ENCODE measurements around the gene FRMD4A.
"Not testable (repeated sequence)": the region's sequence is repeated elsewhere in the genome, so short reads cannot be mapped to it uniquely, and the experiment has no call there.

FRMD4A gene

DNA sequence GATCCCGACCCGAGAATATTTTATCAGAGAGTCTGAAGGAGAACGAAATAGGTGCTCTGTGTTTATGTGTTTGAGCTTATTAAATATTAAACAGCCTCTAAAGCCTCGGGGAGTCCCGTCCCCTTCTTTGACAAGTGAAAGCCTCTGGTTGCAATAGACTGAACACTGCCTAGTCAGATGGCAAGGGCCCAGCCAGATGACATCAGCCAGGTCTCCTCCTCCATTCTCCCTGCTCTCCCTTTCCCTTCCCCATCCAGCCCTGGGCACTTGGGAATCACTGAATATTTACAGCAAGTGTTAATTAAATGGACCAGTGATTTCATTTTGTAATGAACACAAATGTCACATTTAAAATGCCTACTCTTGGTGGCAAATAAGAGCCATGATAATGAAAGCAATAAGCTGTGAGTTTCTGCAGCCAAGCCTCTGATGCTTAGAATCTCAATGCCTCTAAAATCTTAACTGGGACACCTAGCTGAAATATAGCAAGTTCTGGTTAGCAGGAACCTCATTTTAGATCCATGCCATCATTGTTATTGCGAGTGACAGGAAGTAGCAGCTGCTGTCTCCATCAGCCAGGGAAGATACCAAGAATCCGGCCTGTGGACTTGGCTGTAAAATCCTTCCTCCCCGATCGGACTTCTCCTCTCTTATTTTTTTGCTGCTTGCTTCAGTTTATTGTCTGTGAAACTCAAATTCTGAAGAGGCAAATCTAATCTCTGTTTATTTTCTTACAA lies 541.8 kb downstream of the FRMD4A start:
- no peak for DNase-seq (ENCODE audit: low read depth in 2 of 2)

DNA sequence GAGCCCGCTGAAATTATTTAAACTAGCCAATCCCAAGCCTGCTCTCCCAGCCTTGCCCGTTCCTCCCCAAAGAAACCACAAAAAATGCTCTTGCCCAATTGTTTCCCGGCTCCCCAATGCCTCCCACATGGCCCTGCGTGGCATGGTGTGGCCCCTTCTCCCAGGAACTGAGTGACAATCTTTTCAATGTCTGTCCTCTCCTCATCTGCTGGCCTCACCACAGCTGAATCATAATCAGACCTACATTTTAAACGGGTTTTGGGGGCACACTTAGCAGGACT lies 542.5 kb downstream of the FRMD4A start:
- no peak for DNase-seq (ENCODE audit: low read depth in 2 of 2)

DNA sequence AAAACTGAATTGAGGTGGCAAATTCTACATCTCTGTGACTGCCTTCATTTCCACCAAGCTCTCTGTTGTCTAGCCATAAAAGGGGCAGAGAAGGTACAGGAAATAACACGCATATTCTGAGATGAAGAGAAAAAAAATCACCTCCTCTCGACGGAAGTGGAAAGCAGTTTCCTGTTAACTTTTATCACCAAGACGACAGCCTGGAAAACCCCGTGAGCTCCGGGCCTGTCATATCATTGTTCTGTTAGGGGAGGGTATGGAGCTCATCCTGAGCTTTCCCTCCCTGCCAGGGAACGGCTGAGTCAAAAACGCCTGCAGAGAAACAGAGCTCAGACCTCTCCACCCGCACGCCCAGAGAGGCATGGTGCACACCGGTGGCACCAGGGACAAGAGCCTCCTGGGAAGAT lies 543.7 kb downstream of the FRMD4A start:
- peak; percentile 26 to 41 for DNase-seq (ENCODE audit: low read depth in 2 of 2)

DNA sequence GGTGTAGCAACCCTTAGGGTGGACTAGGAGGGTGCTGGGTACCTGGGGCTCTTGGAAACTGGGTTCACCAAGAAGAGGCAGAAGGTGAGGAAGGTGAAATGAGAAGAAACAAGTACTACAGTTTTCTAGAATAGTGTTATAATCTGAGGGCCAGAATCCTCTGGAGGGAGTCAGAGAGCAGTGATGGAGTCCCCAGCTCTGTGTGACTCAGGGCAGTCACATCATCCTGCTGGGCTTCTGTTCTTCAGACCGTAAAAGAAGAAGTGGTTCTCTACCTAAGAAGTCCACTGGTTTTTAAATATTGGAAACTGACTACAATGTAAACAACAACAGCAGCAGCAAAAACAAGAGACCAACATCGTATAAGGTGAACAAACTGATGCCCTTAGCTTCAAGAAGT lies 546.7 kb downstream of the FRMD4A start:
- no peak for DNase-seq (ENCODE audit: low read depth in 2 of 2)

DNA sequence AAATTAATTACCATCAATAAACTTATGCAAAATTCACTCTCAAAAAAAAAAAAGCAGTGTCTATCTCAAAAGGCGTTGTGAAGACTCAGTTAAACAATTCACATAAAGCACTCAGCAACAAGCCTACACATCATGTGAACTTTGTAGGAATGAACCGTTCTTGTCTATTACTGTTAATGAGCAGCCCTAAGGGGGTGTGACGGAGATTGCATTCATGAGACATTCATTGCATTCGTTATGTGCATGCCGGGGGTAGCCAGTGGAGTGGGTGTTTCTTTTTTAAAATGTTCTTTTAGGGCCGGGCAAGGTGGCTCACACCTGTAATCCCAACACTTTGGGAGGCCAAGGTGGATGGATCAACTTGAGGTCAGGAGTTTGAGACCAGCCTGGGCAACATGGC lies 551.0 kb downstream of the FRMD4A start:
- DNase-seq (ENCODE audit: low read depth in 2 of 2), result no peak

GRCh38 chr10:13778693-13778960 lies 552.1 kb downstream of the FRMD4A start:
- not testable (repeated sequence) for DNase-seq (ENCODE audit: low read depth in 2 of 2)

DNA sequence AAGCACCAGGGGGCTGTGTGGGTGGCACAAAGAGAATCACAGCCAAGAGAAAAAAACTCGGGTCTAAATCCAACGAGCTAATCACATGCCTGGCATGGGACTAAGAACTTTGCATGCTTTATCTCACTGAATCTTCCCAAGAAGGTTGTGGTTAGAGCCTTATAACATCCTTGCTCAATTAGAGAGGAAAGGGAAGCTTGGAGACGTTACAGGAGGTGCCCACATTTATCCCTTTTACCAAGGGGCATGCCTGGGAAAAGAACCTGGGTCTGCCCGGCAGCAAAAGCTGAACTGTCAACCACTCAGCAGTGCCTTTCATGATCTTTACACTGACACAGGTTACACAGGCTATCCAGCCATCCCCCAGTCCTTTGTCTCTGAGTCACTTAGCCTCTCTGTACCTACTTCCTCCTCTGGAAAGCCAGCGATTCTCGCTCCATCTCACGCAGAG lies 553.8 kb downstream of the FRMD4A start:
- DNase-seq (ENCODE audit: low read depth in 2 of 2), result no peak

- no peak for DNase-seq (ENCODE audit: low read depth in 2 of 2)
These were observed 554.6 kb downstream of the FRMD4A start for GRCh38 chr10:13775786-13776775.

DNA sequence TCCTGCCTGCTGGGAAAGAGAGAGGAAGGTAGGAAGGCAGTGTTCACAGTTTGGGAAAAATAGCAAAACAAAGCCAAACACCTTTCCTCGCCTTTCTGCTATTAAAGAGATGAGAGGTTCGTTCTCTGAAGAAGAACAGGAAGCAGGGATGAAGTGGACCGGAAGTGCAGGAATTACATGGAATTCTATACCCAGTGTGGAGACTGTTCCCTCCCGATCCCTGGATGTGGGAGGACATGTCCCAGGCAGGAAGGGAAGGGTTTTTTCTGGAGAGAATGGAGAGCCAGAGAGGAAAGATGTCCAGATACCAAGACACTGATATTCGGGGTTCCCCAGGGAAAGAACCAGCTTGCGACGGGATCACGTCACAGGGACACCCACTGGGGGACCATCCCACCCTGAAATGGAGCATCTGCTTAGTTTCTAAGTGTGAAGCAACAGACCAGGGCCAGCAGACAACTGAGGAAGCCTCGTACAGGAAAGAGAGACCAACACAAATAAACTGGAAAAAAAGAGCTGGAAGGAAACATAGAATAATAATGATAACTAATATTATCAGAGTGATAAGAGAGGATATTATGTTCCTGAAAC lies 556.3 kb downstream of the FRMD4A start:
- DNase-seq (ENCODE audit: low read depth in 2 of 2), result no peak

DNA sequence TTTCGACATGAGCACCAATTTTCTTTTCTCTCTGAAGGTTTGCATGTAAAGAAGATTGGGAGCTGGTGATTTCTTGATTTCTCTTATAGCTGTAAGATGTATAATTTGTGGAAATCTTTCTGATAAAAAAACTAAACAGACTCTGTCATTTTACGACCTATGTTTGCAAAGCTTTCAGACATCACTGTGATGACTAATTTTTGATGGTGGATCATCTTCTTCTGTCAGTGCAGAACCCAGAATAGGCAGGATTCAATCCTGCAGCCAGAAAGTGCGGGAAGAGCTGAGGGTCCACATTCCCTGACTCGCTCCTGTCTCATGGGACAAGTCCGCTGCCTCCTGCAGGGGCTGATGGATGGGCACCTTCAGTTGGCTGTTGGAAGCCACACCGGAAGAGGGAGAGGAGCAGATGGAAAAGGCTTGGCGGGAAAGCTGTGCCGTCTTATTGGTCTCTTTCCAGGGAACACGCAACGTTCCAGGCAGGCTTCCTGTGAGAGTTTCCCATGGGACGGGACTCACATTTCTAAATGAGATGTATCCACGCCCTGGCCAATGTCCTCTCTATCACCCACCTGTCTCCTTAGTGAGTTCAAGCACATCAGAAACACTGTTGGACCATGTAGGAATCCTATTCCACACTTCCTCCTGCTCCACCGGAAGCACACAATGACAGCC lies 557.1 kb downstream of the FRMD4A start:
- DNase-seq (ENCODE audit: low read depth in 2 of 2), result no peak

DNA sequence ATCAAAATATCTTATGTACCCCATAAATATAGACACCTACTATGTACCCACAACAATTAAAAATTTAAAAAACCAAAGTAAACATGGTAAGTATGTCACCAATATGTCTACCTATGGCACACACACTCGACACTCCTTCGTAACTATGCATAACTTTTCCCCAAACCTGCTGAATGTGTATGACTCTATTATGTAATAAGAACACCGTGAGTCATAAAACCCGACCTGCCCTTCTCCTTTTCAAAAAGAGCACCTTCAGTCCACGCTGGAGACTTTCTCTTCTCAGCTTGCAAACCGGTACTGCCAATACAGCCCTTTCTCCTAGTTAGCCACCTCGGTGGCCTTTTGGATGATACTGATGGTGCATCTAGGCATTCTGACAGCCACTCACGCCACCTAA lies 557.7 kb downstream of the FRMD4A start:
- DNase-seq (ENCODE audit: low read depth in 2 of 2), result no peak

DNA sequence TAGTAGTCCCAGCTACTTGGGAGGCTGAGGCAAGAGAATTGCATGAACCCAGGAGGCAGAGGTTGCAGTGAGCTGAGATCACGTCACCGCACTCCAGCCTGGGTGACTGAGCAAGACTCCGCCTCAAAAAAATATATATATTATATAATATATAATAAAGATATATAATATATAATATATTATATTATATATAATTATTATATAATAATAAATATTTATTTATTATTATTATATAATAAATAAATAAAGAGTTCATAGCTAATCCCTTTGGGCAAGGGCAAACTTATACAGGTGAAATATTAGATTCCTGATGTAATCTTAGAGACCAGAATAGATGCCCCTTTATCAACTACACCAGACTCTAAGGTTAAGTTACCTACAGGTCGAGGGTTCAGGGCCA lies 558.7 kb downstream of the FRMD4A start:
- no peak for DNase-seq (ENCODE audit: low read depth in 2 of 2)

DNA sequence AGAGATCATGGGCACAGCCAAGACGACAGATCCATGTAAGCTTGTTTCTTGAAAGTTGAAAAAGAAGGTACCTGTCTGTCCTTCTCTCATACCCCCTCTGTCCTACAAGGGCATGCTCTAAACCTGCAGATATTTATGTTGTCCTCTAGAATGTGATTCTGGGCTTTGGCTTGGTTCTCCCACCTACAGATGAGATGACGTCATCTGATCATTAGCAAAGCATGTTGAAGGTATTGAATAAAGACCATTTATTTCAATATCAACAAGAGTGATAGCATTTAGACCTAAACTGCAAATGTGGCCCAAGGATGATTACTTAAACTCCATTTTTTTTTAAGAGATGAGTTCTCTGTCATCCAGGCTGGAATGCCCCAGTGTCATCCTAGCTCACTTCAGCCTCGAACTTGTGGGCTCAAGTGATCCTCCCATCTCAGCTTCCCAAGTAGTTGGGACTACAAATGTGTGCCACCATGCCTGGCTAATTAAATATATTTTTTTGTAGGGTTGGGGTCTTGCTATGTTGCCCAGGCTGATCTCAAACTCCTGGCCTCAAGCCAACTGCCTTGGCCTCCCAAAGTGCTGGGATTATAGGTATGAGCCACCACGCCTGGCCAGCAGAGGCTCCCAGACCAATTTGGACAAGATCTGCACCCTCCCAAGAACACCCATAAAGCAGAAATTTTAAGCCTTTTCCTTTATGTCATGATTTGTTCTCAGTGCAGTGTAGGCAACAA lies 559.8 kb downstream of the FRMD4A start:
- DNase-seq (ENCODE audit: low read depth in 2 of 2), result no peak

GRCh38 chr10:13769946-13770345 lies 560.8 kb downstream of the FRMD4A start:
- DNase-seq (ENCODE audit: low read depth in 2 of 2), result no peak

DNA sequence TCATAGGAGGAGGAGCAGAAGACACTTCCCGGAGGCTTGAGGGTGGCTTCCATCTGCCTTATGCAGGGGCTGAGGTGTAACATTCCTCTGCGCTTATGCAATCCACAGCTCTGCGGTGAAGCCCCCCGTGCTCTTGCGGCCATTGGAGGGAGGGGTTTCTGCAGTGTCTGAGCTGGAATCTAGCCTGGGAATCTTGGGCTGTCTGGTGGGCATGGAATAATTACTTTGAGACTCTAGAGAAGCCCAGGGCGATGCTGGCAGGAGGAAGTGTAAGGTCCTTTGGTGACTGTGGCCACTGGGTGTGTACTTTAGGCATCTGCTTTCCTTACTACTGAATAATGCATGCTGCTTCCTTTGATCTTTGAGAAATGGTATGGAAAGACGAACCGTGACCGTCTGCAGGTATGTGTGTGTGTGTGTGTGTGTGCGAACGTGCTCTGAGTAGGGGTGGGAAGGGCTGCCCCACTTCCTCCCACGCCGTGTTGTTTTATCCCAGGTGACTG lies 563.0 kb downstream of the FRMD4A start:
- no peak for DNase-seq (ENCODE audit: low read depth in 2 of 2)

GRCh38 chr10:13767148-13767547 lies 563.6 kb downstream of the FRMD4A start:
- DNase-seq (ENCODE audit: low read depth in 2 of 2), result not testable (repeated sequence)

GRCh38 chr10:13765641-13766341 lies 564.9 kb downstream of the FRMD4A start:
- DNase-seq (ENCODE audit: low read depth in 2 of 2), result no peak

GRCh38 chr10:13761490-13762091 lies 569.1 kb downstream of the FRMD4A start:
- no peak for DNase-seq (ENCODE audit: low read depth in 2 of 2)

- no peak for DNase-seq (ENCODE audit: low read depth in 2 of 2)
These were observed 571.6 kb downstream of the FRMD4A start for GRCh38 chr10:13759168-13759567.

DNA sequence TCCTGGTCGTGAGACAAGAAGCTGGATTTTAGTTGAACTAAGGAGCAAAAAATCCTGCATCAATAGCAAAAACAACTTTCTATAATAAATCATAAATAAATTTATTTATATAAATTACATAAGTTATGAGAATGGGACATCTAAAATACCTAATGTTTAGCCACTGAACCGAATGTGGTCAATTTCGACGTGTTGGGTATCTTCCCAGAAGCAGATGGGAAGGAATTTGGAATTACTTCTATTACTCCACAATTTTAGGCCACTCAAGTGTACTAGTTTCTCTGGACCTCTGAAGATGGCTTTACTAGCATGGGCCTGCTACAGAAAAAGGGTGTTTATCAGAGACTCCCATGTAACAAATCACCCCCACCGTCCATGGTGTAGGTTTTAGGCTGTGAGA lies 572.0 kb downstream of the FRMD4A start:
- no peak for DNase-seq (ENCODE audit: low read depth in 2 of 2)

Data from stimulated activated CD8-positive, alpha-beta memory T cell treated with anti-CD3 and anti-CD28 coated beads, Interleukin-7, amount 100 ng/mL, for 1 hour (primary cell).